ENCODE measurements around the gene PPM1D.
"Not testable (repeated sequence)": the region's sequence is repeated elsewhere in the genome, so short reads cannot be mapped to it uniquely, and the experiment has no call there.

The PPM1D gene

DNA sequence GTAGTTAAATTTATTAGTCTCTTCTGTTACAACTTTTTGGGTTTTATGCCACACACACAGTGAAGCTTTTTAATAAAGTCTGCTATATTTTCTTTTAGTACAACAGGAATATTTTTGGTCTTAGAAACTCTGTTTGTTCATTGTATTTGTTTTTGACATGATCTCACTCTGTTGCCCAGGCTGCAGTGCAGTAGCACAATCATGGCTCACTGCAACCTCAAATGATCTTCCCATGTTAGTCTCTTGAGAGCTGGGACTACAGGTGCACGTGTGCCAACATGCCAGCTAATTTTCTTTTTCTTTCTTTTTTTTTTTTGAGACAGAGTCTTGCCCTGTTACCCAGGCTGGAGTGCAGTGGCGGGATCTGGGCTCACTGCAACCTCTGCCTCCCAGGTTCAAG, 27.1 kb downstream of the PPM1D start:
- DNase-seq, result no peak

DNA sequence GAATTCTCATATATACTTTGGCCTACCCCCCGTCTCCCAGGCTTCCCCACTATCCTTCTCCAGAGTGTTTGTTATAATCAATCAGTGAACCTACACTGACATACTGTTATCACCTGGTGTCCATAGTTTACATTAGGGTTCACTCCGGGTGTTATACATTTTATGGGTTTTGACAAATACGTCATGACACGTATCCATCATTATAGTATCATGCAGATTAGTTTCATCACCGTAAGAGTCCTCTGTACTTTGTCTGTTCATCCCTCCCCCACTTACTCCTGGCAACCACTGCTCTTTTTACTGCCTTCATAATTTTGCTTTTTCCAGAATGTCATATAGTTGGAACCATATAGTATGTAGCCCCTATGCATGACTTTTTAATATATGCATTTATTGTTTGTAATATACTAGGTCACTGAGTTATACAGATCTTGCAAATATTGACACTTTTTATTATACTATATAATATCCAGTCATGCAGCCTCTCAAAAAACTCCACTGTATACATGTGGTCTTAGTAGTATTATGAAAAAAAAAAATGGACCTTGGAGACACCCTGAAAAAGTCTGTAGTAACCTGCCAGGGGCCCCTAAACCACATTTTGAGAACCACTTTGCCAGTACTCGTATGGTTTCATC, 28.4 kb downstream of the PPM1D start:
- DNase-seq, result no peak

DNA sequence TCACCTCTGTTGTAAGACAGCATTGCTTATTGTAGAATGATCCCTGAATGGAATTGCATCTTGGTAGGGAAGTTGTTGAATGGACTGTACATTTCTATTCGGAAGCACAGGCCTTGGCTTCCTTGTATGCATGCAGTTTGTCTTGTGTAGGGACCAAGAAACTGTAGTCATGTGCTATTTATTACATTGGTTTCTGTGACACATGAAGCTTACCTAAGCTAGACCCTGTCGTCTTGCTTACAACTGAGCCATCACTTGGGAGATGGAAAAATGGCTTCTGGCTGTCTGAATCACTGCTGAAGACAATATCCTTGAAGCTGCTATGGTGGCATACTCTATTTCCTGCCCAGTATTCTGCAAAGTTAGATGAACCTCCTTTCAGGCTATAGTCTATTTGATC, 29.1 kb downstream of the PPM1D start:
- DNase-seq, result no peak

DNA sequence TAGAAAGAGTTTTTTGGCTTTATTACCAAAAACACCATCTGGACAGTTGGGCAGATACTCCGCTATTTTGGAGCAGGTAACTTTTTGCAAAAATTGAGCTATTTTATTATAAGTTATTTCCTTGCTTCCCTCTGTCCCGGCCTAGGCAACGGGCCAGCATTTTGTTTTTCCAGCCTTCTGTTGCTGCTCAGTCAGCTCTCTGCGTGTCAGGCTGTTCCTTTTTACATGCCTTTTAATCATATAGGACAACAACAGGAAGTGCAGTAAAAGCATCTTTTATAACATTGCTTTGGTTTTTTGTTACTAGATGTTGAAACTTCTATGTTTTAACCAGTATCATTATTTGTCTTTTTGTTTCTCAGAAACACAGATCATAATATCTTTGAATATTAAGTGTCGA, 30.4 kb downstream of the PPM1D start:
- no peak for DNase-seq

DNA sequence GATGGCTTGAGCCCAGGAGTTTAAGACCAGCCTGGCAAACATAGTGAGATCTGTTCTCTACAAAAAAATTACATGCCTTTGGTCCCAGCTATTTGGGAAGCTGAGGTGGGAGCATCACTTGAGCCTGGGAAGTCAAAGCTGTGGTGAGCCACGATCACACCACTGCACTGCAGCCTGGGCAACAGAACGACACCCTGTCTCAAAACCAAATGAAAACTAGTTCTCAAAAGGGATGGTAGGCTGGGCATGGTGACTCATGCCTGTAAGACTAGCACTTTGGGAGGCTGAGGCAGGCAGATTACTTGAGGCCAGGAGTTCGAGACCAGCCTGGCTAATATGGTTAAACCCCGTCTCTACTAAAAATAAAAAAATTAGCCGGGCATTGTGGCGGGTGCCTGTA, 31.1 kb downstream of the PPM1D start:
- no peak for DNase-seq

DNA sequence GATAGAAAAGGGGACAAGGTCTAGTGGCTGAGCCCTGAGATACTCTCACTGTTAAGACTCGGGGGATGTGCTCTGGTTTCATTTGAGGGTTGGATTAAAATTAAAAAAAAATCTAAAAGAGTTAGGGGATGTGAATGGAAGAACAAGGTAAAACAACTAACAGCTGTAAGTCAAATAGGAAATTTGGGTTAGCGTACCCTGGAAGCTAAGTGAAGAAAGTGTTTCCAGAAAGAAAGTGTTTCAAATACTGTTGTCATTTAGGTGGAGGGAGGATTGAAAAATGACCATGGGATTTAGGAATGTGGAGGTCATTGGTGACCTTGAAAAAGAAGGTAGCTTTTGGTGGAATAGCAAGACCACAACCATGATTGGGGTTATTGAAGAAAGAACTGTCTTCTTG, 37.7 kb downstream of the PPM1D start:
- no peak for DNase-seq

DNA sequence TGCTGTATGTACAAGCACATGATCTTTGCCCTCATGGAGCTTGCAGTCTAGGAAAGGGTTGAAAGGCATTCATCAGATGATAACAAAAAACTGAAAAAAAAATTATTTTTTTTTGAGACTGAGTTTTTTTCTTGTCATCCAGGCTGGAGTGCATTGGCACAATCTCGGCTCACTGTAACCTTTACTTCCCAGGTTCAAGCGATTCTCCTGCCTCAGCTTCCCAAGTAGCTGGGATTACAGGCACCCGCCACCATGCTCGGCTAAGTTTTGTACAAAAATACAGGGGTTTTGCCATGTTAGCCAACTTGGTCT, 39.0 kb downstream of the PPM1D start:
- no peak for DNase-seq

DNA sequence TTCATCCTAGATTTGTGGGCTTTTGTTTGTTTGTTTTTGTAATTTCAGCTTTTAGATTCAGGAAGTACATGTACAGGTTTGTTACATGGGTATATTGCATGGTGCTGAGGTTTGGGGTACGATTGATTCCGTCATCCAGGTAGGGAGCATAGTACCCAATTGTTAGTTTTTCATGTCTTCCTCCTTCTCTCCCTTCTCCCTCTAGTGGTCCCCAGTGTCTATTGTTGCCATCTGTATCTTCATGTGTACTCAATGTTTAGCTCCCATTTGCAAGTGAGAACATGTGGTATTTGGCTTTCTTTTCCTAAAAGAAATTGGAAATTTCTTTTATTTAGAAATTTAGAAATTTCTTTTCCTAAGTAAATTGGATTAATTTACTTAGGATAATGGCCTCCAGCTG, 40.5 kb downstream of the PPM1D start:
- DNase-seq, result no peak

DNA sequence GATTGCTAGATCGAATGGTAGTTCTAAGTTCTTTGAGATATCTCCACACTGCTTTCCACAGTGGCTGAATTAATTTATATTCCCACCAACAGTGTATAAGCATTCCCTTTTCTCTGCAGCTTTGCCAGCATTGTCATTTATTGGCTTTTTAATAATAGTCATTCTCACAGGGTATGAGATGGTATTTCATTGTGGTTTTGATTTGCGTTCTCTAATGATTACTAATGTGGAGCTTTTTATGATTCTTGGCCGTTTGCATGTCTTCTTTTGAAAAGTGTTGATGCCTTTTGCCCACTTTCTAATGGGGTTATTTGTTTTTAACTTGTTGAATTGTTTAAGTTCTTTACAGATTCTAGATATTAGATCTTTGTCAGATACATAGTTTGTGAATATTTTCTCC, 41.1 kb downstream of the PPM1D start:
- DNase-seq, result no peak

DNA sequence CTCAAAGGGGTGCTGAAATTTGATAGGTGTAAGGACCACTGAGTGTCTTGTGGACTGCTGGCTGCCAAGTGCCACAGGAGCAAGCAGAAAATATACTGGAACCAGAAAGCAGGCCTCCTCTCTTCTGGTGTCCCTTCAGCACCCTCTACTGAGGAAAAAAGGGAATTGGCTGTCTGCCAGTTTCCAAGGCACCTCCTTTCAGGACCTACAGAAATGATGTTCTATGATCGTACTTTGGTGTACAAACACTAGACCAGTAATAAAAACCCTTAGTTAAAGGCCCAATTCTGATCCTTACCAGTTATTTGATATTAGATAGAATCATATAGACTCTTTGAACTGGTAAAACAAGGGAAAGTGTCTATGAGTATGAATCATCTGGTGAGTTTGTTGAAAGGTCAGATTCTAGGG, 41.8 kb downstream of the PPM1D start:
- peak; percentile 5 for DNase-seq

DNA sequence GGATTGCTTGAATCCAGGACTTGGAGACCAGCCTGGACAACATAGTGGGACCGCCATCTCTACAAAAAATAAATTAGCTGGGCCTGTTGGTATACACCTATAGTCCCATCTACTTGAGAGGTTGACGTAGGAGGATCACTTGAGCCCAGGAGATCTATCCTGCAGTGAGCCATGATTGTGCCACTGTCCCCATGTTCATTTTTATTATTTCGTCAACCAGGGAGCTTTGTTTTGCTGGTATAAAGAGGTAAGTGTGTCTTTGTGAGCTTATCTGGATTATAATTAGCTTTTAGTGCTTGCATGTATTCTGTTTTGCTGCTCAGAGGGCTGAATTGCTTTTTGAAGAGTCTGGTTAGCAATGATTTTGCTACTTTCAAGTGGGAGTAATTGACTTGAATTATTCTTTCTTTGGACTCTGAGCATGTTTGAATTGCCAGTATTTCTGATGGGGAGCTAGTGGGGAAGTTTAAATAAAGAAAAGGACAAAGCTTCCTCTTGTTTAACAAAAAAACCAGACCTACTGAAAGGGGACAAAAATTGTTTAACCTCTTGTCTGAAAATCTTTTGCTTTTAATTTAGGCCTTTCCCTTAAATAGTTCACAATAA, 46.0 kb downstream of the PPM1D start:
- peak; percentile 45 for DNase-seq

DNA sequence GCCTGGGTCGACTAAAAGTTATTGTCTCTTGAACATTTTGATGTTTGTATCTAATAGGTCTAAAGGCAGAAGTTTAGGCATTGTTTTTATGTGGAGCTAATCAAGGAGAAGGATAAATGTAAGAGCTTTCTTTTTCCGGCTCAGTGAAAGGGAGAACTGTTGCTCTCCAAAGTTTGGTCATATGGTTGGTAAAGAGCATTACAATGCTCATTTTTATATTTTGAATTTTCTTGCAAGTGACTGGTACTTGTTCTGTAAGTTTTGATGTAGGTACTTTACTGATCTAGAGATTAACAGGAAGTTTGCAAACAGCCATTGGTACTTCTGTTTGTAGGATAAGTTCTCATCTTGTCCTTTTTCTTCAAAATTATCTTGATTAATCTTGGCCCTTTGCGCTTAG, 46.7 kb downstream of the PPM1D start:
- no peak for DNase-seq

DNA sequence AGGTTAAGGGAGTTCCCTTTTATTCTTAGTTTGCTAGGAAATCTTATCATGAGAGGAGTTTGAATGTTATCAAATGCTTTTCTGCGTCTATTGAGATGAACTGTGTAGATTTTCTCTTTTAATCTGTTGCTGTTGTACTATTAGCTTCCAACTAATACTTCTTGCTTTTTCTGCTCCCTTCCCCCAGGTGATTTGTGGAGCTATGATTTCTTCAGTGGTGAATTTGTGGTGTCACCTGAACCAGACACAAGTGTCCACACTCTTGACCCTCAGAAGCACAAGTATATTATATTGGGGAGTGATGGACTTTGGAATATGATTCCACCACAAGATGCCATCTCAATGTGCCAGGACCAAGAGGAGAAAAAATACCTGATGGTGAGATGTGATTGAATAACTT, 47.7 kb downstream of the PPM1D start:
- no peak for DNase-seq

DNA sequence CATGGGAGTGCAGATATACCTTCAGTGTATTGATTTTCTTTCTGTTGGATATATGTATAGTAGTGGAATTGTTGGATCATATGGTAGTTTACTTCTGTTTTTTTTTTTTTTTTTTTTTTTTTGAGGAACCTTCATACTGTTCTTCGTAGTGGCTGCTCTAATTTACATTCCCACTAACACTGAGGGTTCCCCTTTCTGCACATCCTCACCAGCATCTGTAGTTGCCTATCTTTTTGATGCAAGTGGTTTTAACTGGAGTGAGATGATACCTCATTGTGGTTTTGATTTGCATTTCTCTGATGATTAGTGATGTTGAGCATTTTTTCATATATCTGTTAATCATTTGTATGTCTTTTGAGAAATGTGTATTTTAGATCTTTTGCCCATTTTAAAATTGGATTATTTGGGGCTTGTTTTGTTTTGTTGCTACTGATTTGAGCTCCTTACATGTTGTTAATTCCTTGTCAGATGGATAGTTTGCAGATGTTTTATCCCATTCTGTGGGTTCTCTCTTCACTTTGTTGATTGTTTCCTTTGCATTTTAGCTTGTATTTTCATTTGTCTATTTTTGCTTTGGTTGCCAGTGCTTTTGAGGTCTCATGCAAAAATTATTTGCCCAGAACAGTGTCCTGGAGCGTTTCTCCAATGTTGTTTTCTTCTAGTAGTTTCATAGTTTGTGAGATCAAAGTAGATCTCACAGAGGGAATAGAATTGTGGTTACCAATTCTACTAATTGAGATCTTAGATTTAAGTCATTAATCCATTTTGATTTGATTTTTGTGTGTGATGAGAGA, 52.7 kb downstream of the PPM1D start:
- DNase-seq, result no peak

DNA sequence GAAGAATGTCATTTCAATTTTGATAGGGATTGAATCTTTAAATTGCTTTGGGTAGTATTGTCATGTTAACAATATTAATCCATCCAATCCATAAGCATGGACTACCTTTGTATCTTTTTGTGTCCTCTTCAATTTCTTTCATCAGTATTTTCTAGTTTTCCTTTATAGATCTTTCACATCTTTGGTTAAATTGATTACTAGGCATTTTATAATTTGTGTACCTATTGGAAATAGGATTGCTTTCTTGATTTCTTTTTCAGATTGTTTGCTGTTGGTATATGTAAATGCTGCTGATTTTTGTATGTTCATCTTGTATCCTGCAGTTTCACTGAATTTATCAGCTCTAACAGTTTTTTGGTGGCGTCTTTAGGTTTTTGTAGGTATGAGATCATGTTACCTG, 53.6 kb downstream of the PPM1D start:
- DNase-seq, result no peak

DNA sequence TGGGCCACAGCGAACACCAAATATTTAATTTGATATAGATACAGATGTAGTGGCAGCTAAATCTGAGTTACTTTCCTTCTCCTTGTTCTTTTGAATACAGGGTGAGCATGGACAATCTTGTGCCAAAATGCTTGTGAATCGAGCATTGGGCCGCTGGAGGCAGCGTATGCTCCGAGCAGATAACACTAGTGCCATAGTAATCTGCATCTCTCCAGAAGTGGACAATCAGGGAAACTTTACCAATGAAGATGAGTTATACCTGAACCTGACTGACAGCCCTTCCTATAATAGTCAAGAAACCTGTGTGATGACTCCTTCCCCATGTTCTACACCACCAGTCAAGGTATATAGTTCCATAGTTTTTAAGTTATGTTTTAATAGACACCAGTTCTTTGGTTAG, 56.5 kb downstream of the PPM1D start:
- no peak for DNase-seq

DNA sequence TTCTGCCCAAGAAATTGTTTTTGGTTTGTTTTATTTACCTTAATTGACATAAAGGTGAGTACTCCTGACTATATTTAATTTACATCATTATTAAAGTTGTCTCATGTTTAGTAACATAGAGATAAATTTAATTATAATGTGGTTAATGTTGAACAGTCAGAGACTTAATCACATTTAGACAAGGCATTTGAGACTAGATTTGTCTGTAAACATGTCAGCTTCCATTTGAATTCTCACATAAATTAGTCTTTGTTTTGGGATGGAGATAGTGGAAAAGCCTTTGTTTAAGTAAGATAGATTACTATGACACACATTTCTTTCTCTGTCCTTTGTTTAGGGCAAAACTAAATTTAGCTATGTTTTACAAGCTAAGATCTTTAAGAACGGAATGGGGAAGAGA, 59.2 kb downstream of the PPM1D start:
- no peak for DNase-seq

DNA sequence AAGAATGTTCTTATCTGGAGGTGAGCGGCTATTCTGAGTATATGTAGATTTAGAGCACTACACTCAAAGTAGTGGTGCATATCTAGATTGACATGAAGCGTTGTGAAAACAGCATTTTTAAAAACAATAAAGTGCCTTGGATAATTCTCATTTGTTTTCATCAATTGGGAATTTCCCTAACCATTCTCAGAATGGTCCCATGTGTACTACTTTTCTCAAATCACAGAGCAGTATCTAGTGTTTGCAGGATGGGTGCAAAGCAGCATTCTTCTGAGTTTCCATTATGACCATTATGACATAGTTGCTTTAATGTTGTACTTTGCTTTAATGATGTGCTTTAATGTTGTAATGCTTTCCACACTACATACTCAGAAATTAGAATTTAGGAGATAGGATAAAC, 61.5 kb downstream of the PPM1D start:
- no peak for DNase-seq

DNA sequence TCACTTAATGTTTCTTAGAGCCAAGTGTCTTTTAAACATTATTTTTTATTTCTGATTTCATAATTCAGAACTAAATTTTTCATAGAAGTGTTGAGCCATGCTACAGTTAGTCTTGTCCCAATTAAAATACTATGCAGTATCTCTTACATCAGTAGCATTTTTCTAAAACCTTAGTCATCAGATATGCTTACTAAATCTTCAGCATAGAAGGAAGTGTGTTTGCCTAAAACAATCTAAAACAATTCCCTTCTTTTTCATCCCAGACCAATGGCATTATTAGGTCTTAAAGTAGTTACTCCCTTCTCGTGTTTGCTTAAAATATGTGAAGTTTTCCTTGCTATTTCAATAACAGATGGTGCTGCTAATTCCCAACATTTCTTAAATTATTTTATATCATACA, 64.0 kb downstream of the PPM1D start:
- DNase-seq, result no peak

DNA sequence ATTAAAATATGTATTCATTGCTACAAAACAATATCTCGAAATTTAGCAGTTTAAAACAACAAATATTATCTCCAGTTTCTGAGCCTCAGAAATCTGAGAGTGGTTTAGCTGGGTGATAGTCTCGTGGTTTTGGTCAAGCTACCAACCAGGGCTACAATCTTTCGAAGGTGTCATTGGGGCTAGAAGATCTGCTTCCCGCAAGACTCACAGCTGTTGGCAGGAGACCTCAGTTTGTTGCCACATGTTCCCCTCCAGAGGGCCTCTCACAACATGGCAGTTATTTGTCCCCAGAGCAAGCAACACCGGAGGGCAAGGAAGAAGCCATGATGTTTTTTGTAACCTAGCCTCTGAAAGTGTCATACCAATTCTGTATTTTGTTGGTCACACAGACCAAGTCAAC, 65.6 kb downstream of the PPM1D start:
- no peak for DNase-seq

DNA sequence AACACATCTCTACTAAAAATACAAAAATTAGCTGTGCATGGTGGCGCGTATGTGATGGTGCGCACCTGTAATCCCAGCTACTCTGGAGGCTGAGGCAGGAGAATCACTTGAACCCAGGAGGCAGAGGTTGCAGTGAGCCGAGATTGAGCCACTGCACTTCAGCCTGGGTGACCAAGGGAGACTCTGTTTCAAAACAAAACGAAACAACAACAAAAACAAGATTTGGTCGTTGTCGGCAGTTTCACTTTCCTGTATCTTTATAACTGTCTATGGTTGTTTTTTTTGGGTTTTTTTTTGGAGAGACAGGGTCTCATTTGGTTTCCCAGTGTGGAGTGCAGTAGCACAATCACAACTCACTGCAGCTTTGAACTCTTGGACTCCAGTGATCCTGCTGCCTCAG, 68.7 kb downstream of the PPM1D start:
- not testable (repeated sequence) for DNase-seq

DNA sequence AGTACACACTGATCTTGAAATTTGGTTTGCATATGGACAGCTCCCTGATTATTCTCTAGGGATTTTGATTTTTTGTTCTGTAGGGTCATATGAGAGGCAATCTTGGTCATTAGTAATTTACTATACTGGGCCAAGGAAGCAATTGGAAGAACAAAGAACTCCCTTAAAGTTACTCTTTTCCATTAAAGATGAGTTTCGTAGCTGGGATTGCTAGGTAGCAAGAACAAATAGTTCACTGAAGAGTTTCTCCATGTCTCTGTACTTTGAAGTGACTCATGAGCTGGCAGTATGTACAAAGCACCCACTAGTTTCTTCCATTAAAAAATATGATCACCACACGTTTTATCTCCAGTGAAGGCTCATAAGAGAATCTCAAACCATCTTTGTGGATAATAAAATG, 71.5 kb downstream of the PPM1D start:
- no peak for DNase-seq

DNA sequence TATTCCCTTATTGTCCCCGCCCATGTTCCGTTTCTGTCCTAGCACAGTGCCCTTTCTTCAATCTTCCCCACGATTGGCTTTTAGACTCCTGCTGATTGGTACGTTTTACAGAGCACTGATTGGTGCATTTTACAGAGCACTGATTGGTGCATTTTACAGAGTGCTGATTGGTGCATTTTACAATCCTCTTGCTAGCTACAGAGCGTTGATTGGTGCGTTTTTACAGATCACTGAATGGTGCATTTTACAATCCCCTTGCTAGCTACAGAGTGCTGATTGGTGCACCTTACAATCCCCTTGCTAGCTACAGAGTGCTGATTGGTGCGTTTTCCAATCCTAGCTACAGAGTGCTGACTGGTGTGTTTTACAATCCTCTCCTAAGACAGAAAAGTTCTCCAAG, 74.6 kb downstream of the PPM1D start:
- not testable (repeated sequence) for DNase-seq

DNA sequence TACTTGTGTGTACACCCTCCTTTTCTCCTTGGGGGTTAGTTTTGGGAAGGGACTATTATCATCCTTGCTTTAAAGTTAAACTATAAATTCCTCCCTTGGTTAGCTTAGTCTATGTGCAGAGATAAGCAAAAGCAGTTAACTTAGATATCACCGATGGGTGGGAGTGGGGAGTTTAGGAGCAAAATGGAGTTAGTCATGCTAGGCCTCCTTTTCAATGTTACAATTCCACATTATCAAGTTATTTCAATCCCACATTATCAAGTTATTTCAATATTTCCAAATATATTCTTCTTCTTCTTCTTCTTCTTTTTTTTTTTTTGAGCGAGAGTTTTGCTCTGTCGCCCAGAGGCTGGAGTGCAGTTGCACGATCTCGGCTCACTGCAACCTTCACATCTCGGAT, 76.0 kb downstream of the PPM1D start:
- DNase-seq, result no peak

Measured in DMS79 treated with DMSO at 0.1 percent for 48 hours (cell line).